ENCODE measurements around the gene H6PD.

The H6PD gene

GRCh38 chr1:9260059-9260766 is 25.6 kb downstream of the H6PD start:
- DNase-seq: peak; percentile 41

GRCh38 chr1:9261496-9261895 is 26.9 kb downstream of the H6PD start:
- no peak for DNase-seq

- DNase-seq: no peak
These were observed 27.8 kb downstream of the H6PD start for GRCh38 chr1:9262096-9262986.

GRCh38 chr1:9263276-9263855 is 28.8 kb downstream of the H6PD start:
- no peak for DNase-seq

GRCh38 chr1:9263984-9264872 is 29.7 kb downstream of the H6PD start:
- DNase-seq: no peak

GRCh38 chr1:9265037-9265436 is 30.5 kb downstream of the H6PD start:
- no peak for DNase-seq

GRCh38 chr1:9265968-9266367 is 31.4 kb downstream of the H6PD start:
- no peak for DNase-seq

- DNase-seq: no peak
These were observed 32.7 kb downstream of the H6PD start for GRCh38 chr1:9267352-9267686.

GRCh38 chr1:9267827-9268581 is 33.4 kb downstream of the H6PD start:
- no peak for DNase-seq

GRCh38 chr1:9269078-9269501 is 34.5 kb downstream of the H6PD start:
- DNase-seq: peak; percentile 47

GRCh38 chr1:9269721-9270120 is 35.1 kb downstream of the H6PD start:
- no peak for DNase-seq

GRCh38 chr1:9270290-9270883 is 35.8 kb downstream of the H6PD start:
- peak; percentile 59 for DNase-seq

- DNase-seq: no peak
These were observed 36.7 kb downstream of the H6PD start for GRCh38 chr1:9271283-9271682.

- DNase-seq: no peak
These were observed 37.5 kb downstream of the H6PD start for GRCh38 chr1:9271861-9272595.

GRCh38 chr1:9273177-9273576 is 38.6 kb downstream of the H6PD start:
- no peak for DNase-seq

GRCh38 chr1:9275161-9275560 is 40.6 kb downstream of the H6PD start:
- no peak for DNase-seq

- DNase-seq: peak; percentile 97
These were observed 41.0 kb downstream of the H6PD start for GRCh38 chr1:9275567-9276034.

GRCh38 chr1:9278116-9278515 is 43.5 kb downstream of the H6PD start:
- DNase-seq: no peak

GRCh38 chr1:9278585-9279153 is 44.1 kb downstream of the H6PD start:
- no peak for DNase-seq

- DNase-seq: no peak
These were observed 44.7 kb downstream of the H6PD start for GRCh38 chr1:9279172-9279840.
